GM12878 (cell line): ENCODE data around the gene NAMPT. TPM values are rescaled to one million over a fixed set of nuclear protein-coding genes. Genes with fewer than 3 reads are reported as not detected.

Experiments used
- ATAC-seq: fragments of 200-7000 bp; cut with Tn5 transposase; 3 replicates; pipeline ENCODE4 v1.9.1; 2020; ENCODE audit warnings: mild to moderate bottlenecking, moderate library complexity
- BruUV-seq: library from RNA; stranded (reverse); fragments of 400-500 nt; replicated peaks from 2 replicates; lab custom pipeline; 2021; lab: Mats Ljungman, UMichigan
- CTCF ChIA-PET: fragments of 300-600 bp; sonication (Branson Sonifier 250); formaldehyde crosslinking; extraction: SDS; loops from one replicate; lab custom pipeline; 2021; ENCODE audit warnings: inconsistent platforms; lab: Yijun Ruan, JAX
- POLR2A ChIA-PET: fragments of 350-600 bp; formaldehyde crosslinking; extraction: SDS; loops from one replicate; lab custom pipeline; 2021; ENCODE audit warnings: inconsistent platforms; lab: Charles Lee
- RAD21 ChIA-PET: fragments of 300-600 bp; sonication (Branson Sonifier 250); formaldehyde crosslinking; loops from one replicate; lab custom pipeline; 2023; ENCODE audit warnings: antibody characterized with exemption; ENCODE audit not compliant: unreplicated experiment; lab: Charles Lee
- SMC1A ChIA-PET: fragments of 300-600 bp; sonication (Branson Sonifier 250); formaldehyde crosslinking; loops from one replicate; lab custom pipeline; 2023; ENCODE audit not compliant: unreplicated experiment, uncharacterized antibody; lab: Charles Lee
- DNase-seq: peaks from one replicate; pipeline ENCODE4 v3.0.0-alpha.2; 2011; ENCODE audit warnings: low read depth, low spot score
- FAIRE-seq: peaks from 3 replicates; lab custom pipeline; 2011; peaks lifted over from hg19 to GRCh38; lab: Jason Lieb, UNC
- H2AFZ ChIP-seq: 2 replicates; pipeline ENCODE4 v1.6.0; 2011; ENCODE audit warnings: low read depth, low read length, control low read depth; ENCODE audit not compliant: control insufficient read depth
- H3K27ac ChIP-seq: 2 replicates; pipeline ENCODE4 v1.5.1; 2011; ENCODE audit warnings: control low read depth; ENCODE audit not compliant: control insufficient read depth, insufficient read depth
- H3K27me3 ChIP-seq, 2 experiments: replicated peaks in 1 of 2; 2 replicates each; pipeline versions ENCODE4 v1.6.0 to v1.6.1; 2011; ENCODE audit warnings: low read length in 1 of 2; ENCODE audit not compliant: control insufficient read depth in 2 of 2, insufficient read depth in 2 of 2
- H3K36me3 ChIP-seq, 2 experiments: 2 replicates each; pipeline ENCODE4 v1.5.1; 2011; ENCODE audit warnings: low read length in 1 of 2; ENCODE audit not compliant: control insufficient read depth in 2 of 2, insufficient read depth in 2 of 2
- H3K4me1 ChIP-seq: 2 replicates; pipeline ENCODE4 v1.6.1; 2011; ENCODE audit warnings: mild to moderate bottlenecking, low read length, moderate library complexity, mixed read lengths; ENCODE audit not compliant: control insufficient read depth, insufficient read depth
- H3K4me2 ChIP-seq: 2 replicates; pipeline ENCODE4 v1.6.0; 2011; ENCODE audit warnings: control low read depth; ENCODE audit not compliant: control insufficient read depth, insufficient read depth
- H3K4me3 ChIP-seq: fragments of 200-600 bp; sonication (generic); 2 replicates; pipeline ENCODE4 v1.5.1; 2016
- H3K79me2 ChIP-seq: 2 replicates; pipeline ENCODE4 v1.6.0; 2011; ENCODE audit warnings: low read length; ENCODE audit not compliant: control insufficient read depth, insufficient read depth
- H3K9ac ChIP-seq: 2 replicates; pipeline ENCODE4 v1.8.0; 2011; ENCODE audit warnings: low read length, control low read depth, mixed read lengths; ENCODE audit not compliant: control insufficient read depth, insufficient read depth
- H3K9me3 ChIP-seq: replicated peaks from 3 replicates; pipeline ENCODE4 v1.5.1; 2011; ENCODE audit warnings: mild to moderate bottlenecking, low read length; ENCODE audit not compliant: control insufficient read depth, insufficient read depth
- H4K20me1 ChIP-seq: 2 replicates; pipeline ENCODE4 v1.6.0; 2011; ENCODE audit not compliant: control insufficient read depth, insufficient read depth
- WGBS: methylation state at CpG from one replicate; pipeline ENCODE4 v1.1.6; 2016; ENCODE audit warnings: low lambda C conversion rate; ENCODE audit not compliant: insufficient replicate concordance, insufficient coverage; ENCODE audit errors: missing lambda C conversion rate; 5-methylcytosine and 5-hydroxymethylcytosine counted together
- in situ Hi-C: fragments of 300-500 bp; cut with MboI; formaldehyde crosslinking; loops from 9 replicates; pipeline ENCODE4 v1.14.3; 2018; ENCODE audit warnings: mixed read lengths
- intact Hi-C: fragments of 100-400 bp; cut with micrococcal nuclease; formaldehyde crosslinking; loops from one replicate; pipeline ENCODE4 v1.14.2; 2022; ENCODE audit not compliant: unreplicated experiment
- polyA plus RNA-seq, 11 experiments: library from polyadenylated mRNA; depleted of rRNA in 4 of 11; unstranded in 6 of 11; stranded (reverse) in 5 of 11; fragments of >200 nt; fragmentation: Nextera tagmentation in 4 of 11; fragmentation: Illumina TruSeq in 1 of 11; extraction: Ambion mirVana in 4 of 11; extraction: Trizol in 1 of 11; gene quantifications; 1 replicate in 1 of 11; 2 replicates in 10 of 11; pipeline versions ENCODE4 v1.2.1 to v1.2.3, GENCODE V29; 2011 to 2016; ENCODE audit warnings: inconsistent platforms in 2 of 11, missing spikeins in 2 of 11, low read depth in 1 of 11
- total RNA-seq, 4 experiments: library from RNA; depleted of rRNA in 3 of 4; stranded (reverse); fragments of >200 nt in 3 of 4; fragmentation: Illumina TruSeq in 1 of 4; extraction: Trizol in 1 of 4; gene quantifications; 2 replicates each; pipeline versions ENCODE4 v1.2.1 to v1.2.3, GENCODE V29; 2013 to 2021
- TF ChIP-seq, protein P1 (sequence below): fragments of 450-650 bp; IDR thresholded peaks from 2 replicates; pipeline ENCODE4 v1.6.1; 2017; ENCODE audit warnings: antibody characterized with exemption, mild to moderate bottlenecking, moderate library complexity

The NAMPT gene
- total and polyA plus RNA-seq, 10 of the 15 experiments (the other 5 are each of a cell fraction or from before 2014, with no cell fraction given): 28.3 to 173 (median 75.0) TPM

- H3K79me2 ChIP-seq: peaks cover 1% of the 10 kb centered on the region
- H3K36me3 ChIP-seq: peaks cover 7 to 20% of the 10 kb centered on the region in 2 experiments
- FAIRE-seq (no peak), DNase-seq (no peak), ATAC-seq (peak; percentile 5; the same call in 1 of the 3 replicates)
- no peak overlapping the region for H2AFZ ChIP-seq
- no peaks in the 10 kb centered on the region for H4K20me1 ChIP-seq
- intact Hi-C loops (no loop called here), in situ Hi-C loops (no loop called here)
- no peak overlapping the region for H3K4me2 ChIP-seq
- TF ChIP-seq, protein P1, sequence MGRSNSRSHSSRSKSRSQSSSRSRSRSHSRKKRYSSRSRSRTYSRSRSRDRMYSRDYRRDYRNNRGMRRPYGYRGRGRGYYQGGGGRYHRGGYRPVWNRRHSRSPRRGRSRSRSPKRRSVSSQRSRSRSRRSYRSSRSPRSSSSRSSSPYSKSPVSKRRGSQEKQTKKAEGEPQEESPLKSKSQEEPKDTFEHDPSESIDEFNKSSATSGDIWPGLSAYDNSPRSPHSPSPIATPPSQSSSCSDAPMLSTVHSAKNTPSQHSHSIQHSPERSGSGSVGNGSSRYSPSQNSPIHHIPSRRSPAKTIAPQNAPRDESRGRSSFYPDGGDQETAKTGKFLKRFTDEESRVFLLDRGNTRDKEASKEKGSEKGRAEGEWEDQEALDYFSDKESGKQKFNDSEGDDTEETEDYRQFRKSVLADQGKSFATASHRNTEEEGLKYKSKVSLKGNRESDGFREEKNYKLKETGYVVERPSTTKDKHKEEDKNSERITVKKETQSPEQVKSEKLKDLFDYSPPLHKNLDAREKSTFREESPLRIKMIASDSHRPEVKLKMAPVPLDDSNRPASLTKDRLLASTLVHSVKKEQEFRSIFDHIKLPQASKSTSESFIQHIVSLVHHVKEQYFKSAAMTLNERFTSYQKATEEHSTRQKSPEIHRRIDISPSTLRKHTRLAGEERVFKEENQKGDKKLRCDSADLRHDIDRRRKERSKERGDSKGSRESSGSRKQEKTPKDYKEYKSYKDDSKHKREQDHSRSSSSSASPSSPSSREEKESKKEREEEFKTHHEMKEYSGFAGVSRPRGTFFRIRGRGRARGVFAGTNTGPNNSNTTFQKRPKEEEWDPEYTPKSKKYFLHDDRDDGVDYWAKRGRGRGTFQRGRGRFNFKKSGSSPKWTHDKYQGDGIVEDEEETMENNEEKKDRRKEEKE: no peak
- H3K4me1 ChIP-seq: peaks cover 13% of the 10 kb centered on the region
- RAD21 ChIA-PET: interaction anchor here (1.4 kb wide), 1 partner anchor 96 kb away, joined by 3 read pairs; no protein-coding TSS in a partner anchor
- CTCF ChIA-PET: interaction anchor here (0.9 to 4.1 kb wide), 3 partner anchors 8 to 200 kb away, joined by 4 to 16 read pairs (median 11); no protein-coding TSS in a partner anchor
- POLR2A ChIA-PET: interaction anchor here (0.6 kb wide), 1 partner anchor 122 kb away, joined by 4 read pairs; no protein-coding TSS in a partner anchor
- 94% methylated on average over 2 of the region's 2 CpGs for WGBS
- H3K27me3 ChIP-seq: no peaks in the 10 kb centered on the region
- H3K9ac ChIP-seq: no peak overlapping the region
- BruUV-seq: no TSS peak
- H3K27ac ChIP-seq: no peak overlapping the region
- SMC1A ChIA-PET: interaction anchor here (0.6 to 9.5 kb wide), 9 partner anchors 9 to 201 kb away, joined by 3 to 71 read pairs (median 4); no protein-coding TSS in a partner anchor
- no peaks in the 10 kb centered on the region for H3K9me3 ChIP-seq
- H3K4me3 ChIP-seq: no peak overlapping the region
Measured at GRCh38 chr7:106262221-106262881, 22.4 kb downstream of the NAMPT start.
